ENCODE measurements around the gene FOXO6.

FOXO6 gene

GRCh38 chr1:41368366-41368765 lies 7.1 kb downstream of the FOXO6 start:
- no peak for DNase-seq

- no peak for DNase-seq
Observed at GRCh38 chr1:41368801-41369200, 7.6 kb downstream of the FOXO6 start.

- DNase-seq, result no peak
Observed at GRCh38 chr1:41369531-41369930, 8.3 kb downstream of the FOXO6 start.

- DNase-seq, result no peak
Observed at GRCh38 chr1:41370225-41370624, 9.0 kb downstream of the FOXO6 start.

- DNase-seq, result no peak
Observed at GRCh38 chr1:41370756-41371420, 9.7 kb downstream of the FOXO6 start.

- DNase-seq, result no peak
Observed at GRCh38 chr1:41371630-41372599, 10.7 kb downstream of the FOXO6 start.

GRCh38 chr1:41372600-41372993 lies 11.4 kb downstream of the FOXO6 start:
- DNase-seq, result no peak

- DNase-seq, result no peak
Observed at GRCh38 chr1:41373373-41373772, 12.1 kb downstream of the FOXO6 start.

GRCh38 chr1:41374711-41375110 lies 13.5 kb downstream of the FOXO6 start:
- no peak for DNase-seq

- DNase-seq, result no peak
Observed at GRCh38 chr1:41377397-41377796, 16.2 kb downstream of the FOXO6 start.

GRCh38 chr1:41378222-41378621 lies 17.0 kb downstream of the FOXO6 start:
- DNase-seq, result no peak

DNA sequence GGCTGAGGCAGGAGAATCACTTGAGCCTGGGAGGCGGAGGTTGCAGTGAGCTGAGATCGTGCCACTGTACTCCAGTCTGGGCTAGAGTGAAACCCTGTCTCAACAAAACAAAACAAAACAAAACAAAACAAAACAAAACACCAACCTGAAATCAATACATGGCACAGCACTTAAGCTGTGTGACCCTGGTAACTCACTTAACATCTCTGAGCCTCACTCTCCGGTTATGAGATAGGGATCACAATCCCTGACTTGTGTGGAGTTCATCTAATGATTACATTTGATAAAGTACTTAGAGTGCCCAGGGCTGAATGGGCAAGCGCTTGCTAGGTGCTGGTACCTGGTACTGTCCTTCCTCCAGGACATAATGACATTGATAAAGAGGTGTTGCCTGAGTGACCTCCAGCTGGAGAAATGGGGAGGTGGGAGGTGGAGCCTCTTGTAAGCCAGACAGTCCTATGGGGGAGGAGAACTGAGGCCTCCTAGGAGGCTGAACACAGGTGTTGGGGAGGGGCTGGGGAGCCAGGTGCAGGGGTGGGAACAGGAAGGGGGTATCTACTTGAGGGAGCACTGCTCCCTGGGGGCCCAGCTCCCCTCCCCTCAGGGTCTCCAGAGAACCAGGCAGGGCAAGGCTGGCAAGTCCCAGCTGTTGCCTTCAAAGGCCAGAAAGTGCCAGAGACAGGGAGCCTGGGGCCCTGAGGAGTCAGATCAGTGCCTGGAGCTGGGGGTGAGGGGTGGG lies 17.9 kb downstream of the FOXO6 start:
- DNase-seq, result no peak

GRCh38 chr1:41379738-41380130 lies 18.5 kb downstream of the FOXO6 start:
- no peak for DNase-seq

DNA sequence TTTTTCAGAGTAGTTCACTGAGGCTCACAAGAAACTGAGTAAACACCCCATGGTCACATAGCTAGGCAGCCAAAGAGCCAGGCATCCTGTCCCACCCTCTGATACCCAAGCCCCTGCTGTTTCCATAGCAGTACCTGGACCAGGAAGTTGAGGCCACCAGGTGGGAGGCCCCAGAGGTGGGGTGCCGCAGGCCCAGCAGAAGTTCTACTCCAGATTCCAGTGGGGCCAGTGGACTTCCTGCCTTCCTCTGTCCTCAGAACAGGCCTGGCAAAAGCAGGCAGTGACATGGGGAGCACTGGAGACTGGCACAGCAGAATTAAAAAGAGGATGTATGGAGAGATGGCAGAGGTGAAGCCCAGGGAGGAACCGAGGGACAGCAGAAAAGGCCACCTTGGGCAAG lies 19.0 kb downstream of the FOXO6 start:
- DNase-seq, result no peak

DNA sequence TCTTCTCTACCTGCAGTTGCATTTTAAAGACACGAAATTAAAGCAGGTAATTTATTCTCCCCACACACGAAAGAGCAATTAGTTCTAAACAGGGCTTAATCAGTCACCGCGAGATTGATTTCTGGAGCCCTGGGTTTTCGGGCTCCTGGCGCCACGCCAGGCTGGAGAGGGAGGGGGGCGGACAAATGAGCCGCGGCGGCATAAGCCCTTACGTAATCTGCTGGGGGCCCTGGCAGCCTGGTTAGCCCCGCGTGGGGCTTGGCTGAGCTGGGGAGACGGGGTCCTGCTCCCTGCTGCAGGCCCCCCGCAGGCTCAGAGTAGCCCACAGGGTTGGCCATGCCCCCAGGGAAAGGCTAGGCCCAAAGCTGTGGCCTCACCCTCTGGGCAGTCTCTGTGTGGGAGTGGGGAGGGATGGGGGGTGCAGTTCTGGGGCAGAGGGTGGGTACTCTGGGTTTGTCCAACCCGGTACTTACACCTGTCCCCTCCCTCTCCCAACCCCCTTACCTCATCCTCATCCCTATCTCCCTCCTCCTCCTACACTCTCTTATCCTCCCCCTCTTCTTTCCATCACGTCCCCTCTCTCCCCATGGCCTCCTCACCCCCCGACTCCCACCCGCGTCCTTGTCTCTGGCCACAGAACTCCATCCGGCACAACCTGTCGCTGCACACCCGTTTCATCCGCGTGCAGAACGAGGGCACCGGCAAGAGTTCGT lies 19.9 kb downstream of the FOXO6 start:
- DNase-seq, result peak; percentile 65

- DNase-seq, result peak; percentile 41
Observed at GRCh38 chr1:41381692-41382479, 20.7 kb downstream of the FOXO6 start.

- no peak for DNase-seq
Observed at GRCh38 chr1:41382480-41383090, 21.4 kb downstream of the FOXO6 start.

DNA sequence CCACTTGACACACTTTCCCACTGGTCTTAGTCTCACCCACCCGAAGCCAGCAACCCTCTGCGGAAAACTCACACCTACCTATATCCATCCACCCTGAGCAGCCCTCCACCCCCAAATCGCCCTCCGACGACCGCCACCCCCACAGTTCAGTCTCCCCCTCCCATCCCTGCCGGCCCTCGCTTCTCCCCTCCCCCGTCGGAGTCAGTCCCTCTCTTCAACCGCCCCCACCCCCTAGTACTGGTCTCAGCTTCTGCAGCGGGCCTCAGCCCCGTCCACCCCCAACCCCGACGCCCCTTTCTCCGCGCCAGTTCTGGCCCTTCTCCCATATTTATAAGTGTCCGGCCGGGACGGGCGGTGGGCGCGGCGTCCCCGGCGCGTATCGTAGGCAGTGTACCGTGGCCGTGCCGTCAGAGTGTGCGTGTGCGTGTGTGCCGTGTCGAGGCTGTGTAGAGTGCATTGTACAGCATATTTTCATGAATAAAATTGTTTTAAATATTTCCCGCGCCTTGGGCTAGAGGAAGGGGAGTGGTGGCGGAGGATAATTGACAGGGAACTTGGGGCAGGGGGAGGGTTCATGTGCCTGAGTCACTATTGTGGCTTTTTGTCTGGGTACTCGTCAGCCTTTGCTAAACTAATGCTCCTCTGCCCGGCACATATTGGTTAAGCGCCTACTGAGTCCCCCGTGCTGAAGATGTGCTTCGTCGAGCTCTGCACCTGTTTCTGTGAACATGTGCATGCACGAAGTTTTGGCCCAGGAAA lies 22.0 kb downstream of the FOXO6 start:
- peak; percentile 74 for DNase-seq

DNA sequence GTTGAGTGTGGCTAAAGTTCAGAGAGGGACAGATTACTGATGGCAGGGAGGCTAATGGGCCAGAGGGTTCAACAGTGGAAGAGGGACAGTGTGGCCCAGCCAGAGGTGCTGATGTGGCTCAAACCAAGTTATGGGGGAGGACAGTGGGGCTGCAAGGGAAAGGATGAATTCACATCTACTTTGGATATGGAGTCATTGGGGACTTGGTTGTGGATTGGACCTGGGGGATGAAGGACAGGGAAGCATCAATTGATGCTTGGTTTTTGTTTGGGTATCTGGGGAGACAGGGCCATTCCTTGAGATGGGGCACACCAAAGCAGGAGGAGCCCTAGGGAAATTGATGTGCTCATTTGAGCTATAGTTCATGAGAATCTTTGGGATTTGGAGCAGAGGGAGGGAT lies 23.3 kb downstream of the FOXO6 start:
- DNase-seq, result no peak

- no peak for DNase-seq
Observed at GRCh38 chr1:41385398-41386195, 24.4 kb downstream of the FOXO6 start.

Measured in hematopoietic multipotent progenitor cell treated with erythropoietin and hydrocortisone succinate and interleukin-3 and kit ligand, for 4 days (in vitro differentiated cells).